Stimulated activated CD8-positive, alpha-beta memory T cell treated with anti-CD3 and anti-CD28 coated beads, Interleukin-12 subunit alpha, Interleukin-12 subunit beta, amount 100 ng/mL, for 4 hours (primary cell): ENCODE measurements around the gene TRAF3IP1.

Source experiments
- DNase-seq: peaks from one replicate; pipeline ENCODE4 v3.0.0-alpha.2; 2020; ENCODE audit warnings: low read depth

The TRAF3IP1 gene

DNA sequence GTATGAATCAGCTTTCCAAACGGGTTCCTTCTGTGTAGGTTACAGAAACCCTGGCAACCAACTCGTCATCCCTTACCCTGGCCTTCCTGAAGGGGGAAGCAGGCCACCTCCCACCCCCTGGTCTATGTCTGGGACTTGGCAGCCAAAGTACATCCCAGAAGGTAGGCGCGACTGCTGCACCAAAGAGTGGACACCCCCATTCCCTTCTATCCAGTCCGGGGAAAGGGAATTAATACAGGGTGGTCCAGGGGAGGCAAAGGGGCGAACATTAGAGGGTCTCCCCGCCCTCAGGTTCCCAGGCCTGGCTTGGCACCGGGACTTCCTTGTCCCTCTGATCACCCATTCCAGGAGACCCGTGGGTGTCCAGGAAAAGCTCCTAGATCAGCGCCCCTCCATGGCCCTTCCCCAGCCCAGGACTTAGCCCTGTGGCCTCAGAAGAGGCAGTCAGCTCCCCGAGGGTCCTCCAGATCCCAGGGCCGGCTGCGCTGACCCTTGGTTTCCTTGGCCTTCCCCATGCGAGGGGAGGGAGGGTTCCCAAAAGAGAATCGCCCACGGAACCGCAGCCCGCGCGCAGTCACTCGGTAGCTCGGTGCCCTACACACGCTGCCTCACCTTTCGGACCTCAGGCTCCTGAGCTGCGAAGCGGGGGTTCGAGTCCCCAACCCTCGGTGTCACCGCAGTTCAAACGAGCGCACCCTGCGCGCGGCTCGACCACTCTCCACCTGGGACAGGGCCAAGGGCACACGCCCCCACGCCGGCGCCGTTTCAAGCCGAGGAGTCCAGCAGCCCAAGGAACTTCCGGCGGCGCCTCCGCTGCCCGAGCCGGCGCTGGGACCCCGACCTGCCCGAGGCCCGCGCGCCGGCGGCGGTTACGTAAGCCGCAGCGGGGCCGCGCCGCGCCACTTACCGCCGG lies 32.3 kb upstream of the TRAF3IP1 start, which contains the start of gene PER2:
PER2 (minus strand) TSS at position 874 of the 913 bp plus-strand sequence. CDS start 10,674 bp downstream, outside the sequence.
- no peak for DNase-seq

DNA sequence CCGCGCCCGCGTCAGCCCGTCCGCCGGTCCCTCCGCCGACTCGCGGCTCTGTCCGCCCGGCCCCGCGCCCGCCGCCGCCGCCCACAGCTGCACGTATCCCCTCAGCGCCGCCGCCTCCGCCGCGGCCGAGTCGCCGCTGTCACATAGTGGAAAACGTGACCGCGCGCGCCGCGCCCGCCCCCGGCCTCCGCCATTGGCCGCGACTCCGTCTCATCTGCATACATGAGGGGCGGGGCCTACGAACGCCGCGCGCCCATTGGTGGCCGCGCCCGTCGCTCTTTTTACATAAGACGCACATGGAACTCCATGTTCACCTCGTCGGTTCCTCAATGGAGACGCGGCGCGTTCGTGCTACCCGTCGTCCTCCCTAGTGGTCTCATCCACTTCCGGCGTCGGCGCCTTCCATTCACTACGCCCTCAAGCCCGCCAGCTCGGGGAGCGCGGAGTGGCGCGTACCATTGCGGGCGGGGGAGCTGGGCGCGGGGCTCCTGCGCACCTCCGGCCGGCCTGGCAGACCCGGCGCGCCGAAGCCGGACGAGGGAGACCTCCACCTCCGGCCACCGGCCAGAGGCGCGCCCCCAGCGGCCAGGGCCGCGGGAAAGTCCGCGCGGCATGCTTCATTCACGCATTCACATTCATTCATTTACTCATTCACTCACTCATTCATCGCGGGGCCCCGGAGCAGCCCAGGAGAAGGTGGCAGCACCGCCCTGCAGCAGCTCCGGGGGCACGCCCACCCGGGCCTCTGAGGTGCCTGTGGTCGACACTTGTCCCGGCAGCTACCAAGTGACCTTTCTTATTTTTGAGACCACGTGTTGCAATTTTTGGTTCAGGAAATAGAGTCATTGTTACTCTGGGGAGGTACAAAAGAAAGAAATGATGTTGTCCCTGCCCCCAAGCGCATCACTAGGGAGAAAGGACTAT lies 31.4 kb upstream of the TRAF3IP1 start:
- peak; percentile 96 for DNase-seq

DNA sequence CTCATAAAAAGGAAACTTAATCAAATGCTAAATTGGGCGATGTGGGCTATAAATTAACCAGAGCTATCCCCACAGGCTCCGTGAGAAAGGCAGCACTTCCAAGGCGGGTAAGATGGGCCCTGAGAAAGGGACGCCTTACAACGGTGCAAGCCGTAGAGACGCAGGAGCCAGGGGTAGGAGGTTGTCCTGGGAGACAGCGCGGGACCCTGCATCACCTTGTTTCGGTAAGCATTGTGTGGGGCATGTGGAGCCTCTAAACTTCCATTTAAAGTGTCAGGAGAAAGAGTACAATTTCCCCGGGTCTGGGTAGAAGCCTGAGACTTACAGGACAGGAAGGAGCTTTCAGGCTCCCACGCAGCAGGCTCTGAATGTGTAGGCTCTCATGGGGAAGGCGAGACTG lies 30.7 kb upstream of the TRAF3IP1 start:
- DNase-seq = no peak

DNA sequence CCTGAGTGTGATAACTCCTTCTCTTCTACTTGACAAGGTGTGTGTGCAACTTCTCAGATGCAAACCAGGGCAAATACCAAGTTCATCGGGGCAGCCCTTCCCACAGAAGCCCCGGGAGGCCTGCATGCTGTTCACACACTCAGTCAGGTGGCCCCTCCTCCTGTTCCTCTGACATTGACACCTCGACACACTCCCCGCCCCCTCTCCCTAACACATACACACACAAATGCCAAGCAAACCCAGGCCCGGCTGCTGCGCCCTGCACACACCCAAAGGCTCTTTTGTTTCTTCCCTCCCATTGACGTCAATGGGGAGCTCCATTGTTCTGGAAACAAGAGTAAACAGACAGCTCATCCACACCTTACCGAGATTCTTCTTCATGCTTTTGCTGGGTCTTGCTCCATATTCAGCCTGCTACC lies 30.2 kb upstream of the TRAF3IP1 start:
- DNase-seq = peak; percentile 24

DNA sequence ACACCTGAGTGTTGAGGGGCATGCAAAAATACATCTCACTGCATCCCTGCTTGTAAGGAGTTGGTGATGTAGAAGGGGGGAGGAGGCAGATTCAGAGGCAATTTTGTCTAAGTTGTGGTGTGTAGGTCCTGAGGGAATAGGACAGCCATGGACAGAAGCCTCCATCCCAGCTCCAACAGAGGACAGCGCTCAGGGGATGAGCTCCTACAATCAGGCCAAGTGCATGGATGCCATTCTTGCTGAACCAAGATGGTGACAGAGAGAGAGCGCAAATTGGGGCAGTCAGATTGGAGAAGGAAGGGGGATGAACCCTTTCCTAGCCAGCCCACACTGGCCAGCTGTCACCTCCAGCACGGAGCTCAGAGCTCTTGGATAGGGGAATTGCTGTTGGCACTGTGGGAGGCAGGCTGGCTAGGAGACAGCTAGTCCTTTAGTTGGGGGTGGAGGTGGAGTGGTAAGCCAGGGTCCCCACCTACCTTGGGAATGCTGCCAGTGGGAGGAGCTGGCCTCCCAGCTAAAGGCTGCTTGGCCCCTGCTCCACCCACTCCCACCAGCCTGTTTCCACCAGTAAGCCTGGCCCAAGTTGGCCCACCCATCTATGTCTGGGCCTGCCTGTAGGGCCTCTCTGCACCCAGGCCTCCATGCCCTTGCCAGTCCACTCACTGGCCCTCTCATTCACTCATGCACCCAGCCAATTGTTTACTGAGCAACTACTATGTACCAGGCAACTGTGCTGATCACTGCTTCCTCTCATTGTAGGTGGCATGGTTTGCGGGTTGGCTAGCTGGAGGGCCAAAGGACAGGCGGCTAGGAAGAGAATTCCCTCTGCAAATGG lies 29.4 kb upstream of the TRAF3IP1 start:
- DNase-seq = no peak

DNA sequence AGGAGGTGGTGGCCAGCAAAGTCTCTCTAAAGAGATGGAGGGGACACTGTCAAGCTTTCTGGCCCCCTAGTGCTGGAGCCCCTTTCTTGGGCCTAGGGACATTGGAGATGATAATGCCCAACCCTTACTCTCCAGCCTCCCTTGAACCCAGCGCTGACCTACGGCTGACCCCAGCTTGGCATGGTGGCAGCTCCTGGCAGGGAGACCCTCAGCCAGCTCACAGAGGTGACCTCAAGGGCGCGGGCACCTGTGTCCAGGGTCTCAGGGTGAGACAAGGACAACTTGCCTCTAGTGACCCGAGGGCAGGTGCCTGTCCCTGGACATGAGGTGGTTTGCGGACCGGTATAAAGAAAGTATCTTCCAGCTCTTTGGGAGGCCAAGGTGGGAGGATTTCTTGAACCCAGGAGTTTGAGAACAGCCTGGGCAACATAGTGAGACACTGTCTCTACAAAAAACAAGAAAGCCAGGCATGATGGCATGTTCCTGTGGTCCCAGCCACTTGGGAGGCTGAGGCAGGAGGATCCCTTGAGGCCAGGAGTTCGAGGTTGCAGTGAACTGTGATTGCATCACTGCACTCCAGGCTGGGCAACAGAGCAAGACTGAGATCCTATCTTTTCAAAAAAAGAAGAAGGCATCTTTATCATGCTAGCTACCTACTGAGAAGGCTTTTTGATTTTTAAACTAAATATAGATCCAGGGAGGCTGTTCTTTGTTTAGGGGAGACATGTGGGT lies 28.6 kb upstream of the TRAF3IP1 start:
- DNase-seq = no peak

DNA sequence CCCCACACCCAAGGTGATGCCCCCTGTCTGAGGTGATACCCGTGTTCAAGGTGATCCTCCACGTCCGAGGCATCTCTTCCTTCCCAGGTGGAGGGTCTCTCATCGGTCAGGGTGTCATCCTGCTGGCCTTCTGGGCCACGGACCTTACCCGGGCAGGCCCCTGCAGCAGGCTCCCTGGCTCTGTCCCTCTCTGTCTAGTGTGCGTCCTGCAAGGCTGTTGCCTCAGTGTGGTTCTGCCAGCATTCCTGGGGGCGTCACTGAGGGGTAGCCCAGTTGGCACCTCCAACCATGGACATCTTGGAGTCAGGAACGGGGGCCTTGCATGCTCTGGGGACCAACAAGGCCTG lies 26.3 kb upstream of the TRAF3IP1 start:
- DNase-seq = no peak

DNA sequence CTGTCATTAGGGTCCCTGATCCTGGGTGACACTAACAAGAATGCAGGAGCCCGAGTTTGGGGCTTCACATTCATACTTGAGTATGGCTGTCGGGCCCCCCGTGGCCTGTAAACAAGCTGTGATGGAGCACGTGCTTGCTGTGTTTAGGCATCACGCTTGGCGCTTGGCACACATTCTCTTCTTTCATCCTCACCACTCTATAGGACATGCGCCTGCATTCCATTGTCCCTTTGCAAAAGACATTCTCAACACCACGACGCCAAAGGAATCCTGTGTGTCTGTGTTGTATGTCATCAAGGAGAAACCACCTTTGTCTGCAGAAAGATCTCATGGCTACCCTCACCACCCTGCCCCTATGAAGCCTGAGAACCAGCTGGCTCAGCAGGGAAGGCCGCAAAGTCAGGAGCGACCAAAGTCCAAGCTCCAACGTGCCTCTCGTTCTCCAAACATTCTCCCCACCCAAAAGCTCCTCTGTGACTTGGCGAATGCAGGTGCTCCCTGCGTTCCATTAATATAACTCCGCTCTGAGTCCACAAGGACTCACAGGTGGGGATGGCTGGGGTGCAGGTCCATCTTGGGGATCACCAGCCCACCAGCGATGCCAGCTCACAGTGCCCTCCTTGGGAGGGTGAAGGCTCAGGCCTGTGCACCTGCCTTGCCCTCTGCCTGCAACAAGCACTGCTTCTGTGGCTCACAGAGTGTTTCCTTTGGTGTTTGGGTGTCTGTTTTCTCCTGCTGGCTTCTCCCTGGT lies 25.8 kb upstream of the TRAF3IP1 start:
- no peak for DNase-seq

DNA sequence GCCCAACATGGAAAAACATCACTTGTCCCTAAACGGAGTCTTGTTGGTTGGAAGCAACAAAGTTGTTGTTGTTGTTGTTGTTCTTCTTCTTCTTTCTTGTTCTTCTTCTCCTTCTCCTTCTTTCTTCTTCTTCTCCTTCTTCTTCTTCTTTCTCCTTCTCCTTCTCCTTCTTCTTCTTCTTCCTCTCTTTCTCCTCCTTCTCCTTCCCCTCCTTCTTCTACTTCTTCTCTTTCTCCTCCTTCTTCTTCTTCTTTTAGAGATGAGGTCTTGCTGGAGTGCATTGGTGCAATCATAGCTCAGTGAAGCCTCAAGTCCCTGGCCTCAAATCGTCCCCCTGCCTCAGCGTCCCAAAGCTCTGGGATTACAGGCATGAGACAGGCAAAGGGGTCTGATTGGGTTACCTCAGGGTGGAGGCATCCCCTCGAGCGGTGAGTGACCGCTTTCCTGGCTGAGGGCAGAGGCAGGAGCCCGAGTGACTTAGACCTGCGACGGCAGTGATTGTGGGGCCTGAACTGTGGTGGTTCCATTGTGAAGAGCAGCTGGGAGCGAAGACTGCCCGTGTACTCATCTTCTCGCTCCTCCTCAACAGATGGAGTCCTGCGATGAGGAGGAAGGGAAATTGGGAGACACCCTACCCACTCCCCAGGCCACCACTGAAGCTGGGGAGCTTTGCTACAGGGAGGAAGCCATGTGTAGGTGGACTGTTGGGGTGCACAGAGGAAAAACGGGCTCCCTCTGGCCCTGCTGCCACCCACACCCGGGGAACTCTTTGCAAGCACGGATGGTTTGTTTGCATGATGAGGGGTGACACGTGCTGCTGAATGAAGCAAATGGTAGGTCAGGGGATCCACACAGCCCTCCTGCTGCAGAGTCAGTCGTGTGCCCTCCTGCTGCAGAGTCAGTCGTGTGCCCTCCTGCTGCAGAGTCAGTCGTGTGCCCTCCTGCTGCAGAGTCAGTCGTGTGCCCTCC lies 24.9 kb upstream of the TRAF3IP1 start:
- DNase-seq = no peak

DNA sequence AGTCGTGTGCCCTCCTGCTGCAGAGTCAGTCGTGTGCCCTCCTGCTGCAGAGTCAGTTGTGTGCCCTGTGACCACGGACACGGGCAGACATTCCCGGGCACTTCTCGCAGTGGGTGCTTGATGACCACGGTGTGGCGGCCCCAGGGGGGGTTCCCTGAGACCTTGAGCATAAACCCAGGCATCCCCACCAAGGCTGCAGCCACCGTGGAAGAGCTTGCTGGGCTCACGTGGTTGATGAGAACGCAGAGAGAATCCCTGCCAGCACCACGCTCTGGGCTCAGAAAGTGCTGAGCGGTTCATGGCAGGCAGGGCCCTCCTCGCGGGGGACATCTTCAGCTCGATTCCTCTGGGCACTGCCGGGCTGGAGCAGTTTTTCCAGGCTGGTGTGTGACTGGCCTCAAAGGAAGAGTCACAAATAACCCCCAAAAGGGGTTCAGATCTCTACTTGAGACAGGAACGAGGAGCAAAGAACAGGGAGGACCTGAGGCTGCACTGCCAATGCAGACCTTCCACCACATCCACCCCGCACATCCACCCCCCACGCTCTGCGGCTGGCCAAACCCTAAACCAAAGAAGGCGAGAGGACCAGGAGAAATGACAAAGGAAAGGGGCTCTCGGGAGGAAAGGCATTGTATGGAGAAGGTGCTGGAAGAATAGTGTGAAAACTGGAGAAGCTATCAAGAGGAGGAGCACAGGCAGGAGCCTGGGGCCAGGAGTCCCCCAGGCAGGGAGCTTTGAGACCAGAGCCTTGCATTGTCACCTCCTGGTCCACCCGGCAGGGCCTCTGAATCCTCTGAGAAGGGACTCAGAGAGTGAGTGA lies 23.5 kb upstream of the TRAF3IP1 start:
- DNase-seq = no peak

DNA sequence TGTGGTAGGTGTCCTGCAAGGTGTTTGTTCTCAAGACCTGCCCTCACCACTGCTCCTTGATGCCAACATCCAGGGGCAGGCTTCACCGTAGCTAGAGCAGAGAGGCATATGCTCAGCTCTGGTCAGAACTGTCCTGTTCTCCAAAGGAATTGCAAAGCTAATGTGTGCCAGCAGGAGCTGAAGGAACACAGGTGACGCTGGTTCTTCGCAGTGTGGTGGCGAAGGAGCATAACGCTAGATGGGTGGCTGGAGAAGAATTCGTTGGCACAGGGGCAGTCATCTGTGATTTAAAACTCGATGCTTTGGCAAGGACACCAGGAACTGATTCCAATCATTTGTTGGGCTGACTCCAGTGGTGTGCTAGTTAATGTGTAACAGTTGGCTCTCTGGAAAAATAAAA lies 20.5 kb upstream of the TRAF3IP1 start:
- DNase-seq = no peak

DNA sequence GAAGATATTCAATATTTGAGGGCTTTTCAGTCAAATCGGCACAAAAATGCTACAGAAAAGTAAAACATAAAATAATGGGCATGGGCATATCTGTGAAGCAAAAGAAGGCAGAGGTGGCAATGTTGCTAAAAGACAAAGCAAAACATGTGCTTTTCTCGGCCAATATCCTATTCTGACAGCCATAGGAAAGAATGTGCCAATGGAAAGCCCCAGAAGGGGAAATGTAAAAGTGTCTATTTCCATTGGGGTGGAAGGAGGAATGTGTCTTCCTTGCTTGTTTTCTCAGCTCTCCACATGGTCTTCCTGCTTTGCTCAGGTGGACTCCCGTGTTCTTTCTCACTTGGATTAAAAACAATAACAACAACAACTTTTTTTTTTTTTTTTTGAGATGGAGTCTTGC lies 18.2 kb upstream of the TRAF3IP1 start:
- DNase-seq = no peak

DNA sequence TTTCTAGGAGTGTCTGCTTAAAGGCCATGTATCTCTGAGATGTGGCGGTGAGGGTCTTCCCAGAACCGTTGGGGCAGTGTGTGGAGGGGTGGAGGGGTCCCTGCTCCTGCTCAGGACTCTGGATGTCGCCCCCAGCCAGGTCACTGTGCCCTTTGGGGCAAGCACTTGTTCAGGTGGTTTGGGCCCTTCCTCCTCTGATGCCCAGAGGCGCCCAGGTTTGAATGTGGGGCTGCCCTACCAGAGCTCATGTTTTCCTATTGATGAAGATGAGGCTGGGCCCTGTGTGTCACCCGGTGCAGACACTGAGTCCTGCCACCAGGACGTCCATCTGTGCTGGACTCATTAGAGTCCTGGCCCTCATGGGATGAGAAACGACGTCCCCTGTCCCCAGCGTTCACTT lies 17.6 kb upstream of the TRAF3IP1 start:
- no peak for DNase-seq

DNA sequence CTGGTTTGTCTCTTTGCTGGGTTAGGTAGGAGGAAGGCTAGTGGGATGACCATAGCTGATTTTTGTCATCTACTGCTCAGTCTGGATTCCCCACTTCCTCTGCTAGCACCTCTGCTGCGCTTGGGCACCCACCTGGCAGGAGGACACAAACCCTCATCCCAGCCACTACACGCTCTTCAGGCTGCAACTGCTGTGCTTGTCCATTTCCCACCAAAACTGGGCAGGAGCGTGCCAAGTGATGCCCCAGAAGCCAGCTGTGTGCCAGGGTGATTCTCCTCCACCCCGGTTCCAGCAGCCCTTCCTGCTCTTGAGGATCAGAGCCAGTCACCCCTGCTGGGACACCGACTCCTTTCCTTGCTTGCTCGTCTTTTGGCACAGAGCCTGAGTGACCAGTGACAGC lies 16.2 kb upstream of the TRAF3IP1 start:
- no peak for DNase-seq

DNA sequence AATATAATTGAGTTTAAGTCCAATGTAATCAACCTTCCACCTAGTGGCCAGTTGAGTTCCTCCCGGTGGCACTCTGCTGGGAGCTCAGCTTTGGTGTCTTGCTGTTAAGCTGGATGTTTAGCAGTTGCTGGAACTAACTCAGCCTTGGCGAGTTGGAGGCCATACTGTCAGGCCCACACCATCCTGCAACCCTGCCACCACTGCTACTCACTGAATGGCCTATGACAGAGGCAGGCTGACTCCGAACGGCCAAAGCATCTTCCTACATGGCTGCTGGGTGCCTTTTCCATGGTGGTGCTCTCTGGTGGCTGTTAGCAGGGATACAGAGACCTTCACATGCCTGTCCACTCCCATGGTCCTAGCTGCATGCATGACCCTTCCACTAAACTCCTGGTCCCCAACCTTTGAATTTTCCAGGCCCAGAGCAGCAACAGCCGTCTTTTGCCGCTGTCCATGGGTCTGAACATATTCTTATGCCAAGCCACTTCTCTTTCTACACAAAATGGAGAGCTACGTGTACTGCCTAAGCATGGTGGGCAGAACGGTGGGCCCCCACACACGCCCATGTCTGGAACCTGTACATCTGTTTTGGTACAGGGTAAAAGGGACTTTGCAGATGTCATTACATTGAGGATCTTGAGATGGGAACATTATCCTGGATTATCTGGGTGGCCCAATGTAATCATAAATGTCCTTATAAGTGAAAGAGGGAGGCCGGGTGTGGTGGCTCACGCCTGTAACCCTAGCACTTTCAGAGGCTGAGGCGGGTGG lies 15.0 kb upstream of the TRAF3IP1 start:
- no peak for DNase-seq

DNA sequence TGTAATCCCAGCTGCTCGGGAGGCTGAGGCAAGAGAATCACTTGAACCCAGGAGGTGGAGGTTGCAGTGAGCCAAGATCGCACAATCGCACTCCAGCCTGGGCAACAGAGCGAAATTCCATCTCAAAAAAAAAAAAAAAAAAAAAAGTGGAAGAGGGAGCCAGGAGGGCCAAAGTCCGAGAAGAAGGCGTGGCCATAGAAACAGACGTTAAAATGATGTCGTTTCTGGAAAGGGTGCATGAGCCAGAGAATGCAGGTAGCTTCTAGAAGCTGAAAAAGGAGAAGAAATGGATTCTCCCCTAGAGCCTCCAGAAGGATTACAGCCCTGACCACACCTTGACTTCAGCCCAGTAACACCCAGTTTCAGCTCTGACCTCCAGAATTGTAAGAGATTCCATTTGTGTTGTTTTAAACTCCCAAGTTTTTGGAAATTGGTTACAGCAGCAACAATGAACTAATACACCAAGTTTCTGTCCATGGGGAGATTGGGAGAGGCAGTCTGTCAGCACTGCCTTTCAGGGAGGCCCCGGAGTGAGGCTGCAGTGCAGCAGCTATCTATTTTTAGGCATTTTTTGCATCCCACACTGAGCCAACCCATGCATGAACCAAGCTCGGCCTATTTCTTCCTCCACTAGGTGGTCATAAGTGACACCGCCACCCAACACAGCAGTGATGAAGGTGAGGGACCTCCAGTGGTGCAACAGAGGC lies 14.2 kb upstream of the TRAF3IP1 start:
- DNase-seq = no peak

DNA sequence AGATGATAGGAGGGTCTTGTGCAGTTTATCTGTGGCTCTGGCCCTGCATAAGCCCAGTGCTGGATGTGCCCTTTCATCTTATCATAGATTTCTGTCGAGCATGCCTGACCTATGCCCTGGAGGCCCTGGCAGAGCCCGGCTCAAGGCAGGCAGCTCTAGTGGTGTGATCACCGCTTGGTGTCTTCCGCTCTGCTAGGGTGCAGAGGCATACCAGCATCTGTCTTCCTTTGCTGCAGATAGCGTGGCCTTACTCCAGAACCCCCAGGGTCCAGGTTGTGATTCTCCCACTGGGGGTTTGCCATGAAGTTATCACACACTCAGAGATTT lies 13.7 kb upstream of the TRAF3IP1 start:
- no peak for DNase-seq
